ENCODE data around the gene APOC3.

Gene APOC3

DNA sequence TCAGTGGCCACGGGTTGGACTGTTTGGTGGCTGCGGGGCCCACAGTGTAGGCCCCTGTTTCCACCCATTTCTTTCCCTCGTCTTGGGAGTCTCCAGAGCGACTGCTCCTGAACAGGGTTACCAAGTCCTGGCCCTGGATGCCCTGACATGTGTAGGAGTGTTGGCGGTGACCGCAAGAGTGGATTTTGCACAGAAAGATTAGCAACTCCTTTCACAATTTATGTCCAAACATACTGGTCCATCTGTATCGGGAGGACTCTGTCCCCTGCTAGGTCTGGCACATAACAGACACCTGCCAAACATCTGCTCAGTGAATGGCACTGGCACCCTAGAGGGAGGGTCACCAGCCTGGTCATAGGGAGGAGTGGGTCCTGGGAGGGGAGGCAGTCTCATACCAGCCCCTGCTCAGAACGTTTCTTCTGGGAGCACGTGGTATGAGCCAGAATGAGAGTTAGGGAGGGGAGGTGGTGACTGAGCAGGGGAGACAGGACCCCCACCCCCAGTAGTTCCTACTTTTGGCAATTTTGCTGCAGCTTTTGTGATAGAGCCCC lies 11.1 kb downstream of the APOC3 start:
- no peaks in the 10 kb centered on the region for H3K4me1 ChIP-seq
- TF ChIP-seq, protein P1, sequence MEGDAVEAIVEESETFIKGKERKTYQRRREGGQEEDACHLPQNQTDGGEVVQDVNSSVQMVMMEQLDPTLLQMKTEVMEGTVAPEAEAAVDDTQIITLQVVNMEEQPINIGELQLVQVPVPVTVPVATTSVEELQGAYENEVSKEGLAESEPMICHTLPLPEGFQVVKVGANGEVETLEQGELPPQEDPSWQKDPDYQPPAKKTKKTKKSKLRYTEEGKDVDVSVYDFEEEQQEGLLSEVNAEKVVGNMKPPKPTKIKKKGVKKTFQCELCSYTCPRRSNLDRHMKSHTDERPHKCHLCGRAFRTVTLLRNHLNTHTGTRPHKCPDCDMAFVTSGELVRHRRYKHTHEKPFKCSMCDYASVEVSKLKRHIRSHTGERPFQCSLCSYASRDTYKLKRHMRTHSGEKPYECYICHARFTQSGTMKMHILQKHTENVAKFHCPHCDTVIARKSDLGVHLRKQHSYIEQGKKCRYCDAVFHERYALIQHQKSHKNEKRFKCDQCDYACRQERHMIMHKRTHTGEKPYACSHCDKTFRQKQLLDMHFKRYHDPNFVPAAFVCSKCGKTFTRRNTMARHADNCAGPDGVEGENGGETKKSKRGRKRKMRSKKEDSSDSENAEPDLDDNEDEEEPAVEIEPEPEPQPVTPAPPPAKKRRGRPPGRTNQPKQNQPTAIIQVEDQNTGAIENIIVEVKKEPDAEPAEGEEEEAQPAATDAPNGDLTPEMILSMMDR (IDR thresholded peaks at IDR 0.05): no peak

DNA sequence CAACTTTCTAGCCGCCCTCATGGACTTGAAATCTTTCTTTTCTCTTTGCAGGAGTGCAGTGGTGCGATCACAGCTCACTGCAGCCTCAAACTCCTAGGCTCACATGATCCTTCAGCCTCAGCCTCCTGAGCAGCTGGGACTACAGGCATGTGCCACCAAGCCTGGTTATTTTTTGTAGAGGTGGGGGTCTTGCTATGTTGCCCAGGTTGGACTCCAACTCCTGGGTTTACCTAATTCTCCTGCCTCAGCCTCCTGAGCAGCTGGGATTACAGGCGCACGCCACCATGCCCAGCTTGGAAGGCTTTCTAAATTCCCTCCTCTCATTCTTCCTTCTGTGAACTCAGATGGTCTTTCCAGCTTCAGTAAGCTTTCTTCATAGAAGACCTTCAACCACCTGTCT lies 12.4 kb downstream of the APOC3 start:
- Histone ChIP-seq H3K4me3 (ENCODE audit: low read depth, low read length) (no peak overlapping the region), H3K79me2 (no peaks in the 10 kb centered on the region), H3K4me2 (ENCODE audit: low read length) (no peak overlapping the region), H3K9me3 (ENCODE audit: control insufficient read depth, low read length) (no peaks in the 10 kb centered on the region), H3K9ac (no peak overlapping the region), H3K27me3 (ENCODE audit: control insufficient read depth, insufficient read depth, low read length) (no peaks in the 10 kb centered on the region), H3K27ac (no peak overlapping the region), H2AFZ (no peak overlapping the region), H3K4me1 (no peaks in the 10 kb centered on the region), H3K36me3 (ENCODE audit: control insufficient read depth, insufficient read depth, low read length) (no peaks in the 10 kb centered on the region)
- TF ChIP-seq, protein P1 (IDR thresholded peaks at IDR 0.05): no peak

More for the DNA sequence above, 11.1 kb downstream of the APOC3 start:
- Histone ChIP-seq H3K4me3 (ENCODE audit: low read depth, low read length) (no peak overlapping the region), H2AFZ (no peak overlapping the region), H3K79me2 (no peaks in the 10 kb centered on the region), H3K9me3 (ENCODE audit: control insufficient read depth, low read length) (no peaks in the 10 kb centered on the region), H3K4me2 (ENCODE audit: low read length) (no peak overlapping the region), H3K27me3 (ENCODE audit: control insufficient read depth, insufficient read depth, low read length) (no peaks in the 10 kb centered on the region), H3K27ac (no peak overlapping the region), H3K9ac (no peak overlapping the region), H3K36me3 (ENCODE audit: control insufficient read depth, insufficient read depth, low read length) (no peaks in the 10 kb centered on the region)

DNA sequence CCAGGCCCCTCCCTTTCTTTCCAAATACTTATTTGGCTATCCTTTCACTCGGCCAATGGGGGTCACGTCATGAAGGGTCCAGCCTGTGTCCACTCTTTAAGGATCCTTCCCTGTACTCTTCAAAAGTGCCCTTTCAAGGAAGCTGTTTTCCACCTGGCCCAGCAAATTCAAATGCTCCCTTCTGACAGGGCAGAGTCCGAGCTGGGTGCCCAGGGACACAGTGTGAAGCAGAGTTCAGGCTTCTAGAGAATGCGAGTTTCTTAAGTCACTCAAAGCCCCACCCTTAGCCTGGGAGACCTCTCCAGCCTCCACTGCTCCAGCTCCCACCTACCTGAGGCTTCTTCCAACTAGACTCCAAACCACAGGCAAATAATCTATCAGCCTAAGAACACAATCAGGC lies 13.2 kb downstream of the APOC3 start:
- H3K4me3 ChIP-seq (ENCODE audit: low read depth, low read length): no peak overlapping the region
- TF ChIP-seq, protein P1 (IDR thresholded peaks at IDR 0.05): no peak
- H2AFZ ChIP-seq: no peak overlapping the region
- no peaks in the 10 kb centered on the region for H3K79me2 ChIP-seq
- H3K4me1 ChIP-seq: no peaks in the 10 kb centered on the region
- no peak overlapping the region for H3K4me2 ChIP-seq (ENCODE audit: low read length)
- no peaks in the 10 kb centered on the region for H3K27me3 ChIP-seq (ENCODE audit: control insufficient read depth, insufficient read depth, low read length)
- H3K9ac ChIP-seq: no peak overlapping the region
- H3K36me3 ChIP-seq (ENCODE audit: control insufficient read depth, insufficient read depth, low read length): no peaks in the 10 kb centered on the region
- no peaks in the 10 kb centered on the region for H3K9me3 ChIP-seq (ENCODE audit: control insufficient read depth, low read length)
- no peak overlapping the region for H3K27ac ChIP-seq

GRCh38 chr11:116843661-116844060 lies 14.0 kb downstream of the APOC3 start:
- Histone ChIP-seq H3K4me1 (no peaks in the 10 kb centered on the region), H3K4me2 (ENCODE audit: low read length) (no peak overlapping the region), H3K27ac (no peak overlapping the region), H3K27me3 (ENCODE audit: control insufficient read depth, insufficient read depth, low read length) (no peaks in the 10 kb centered on the region), H3K9me3 (ENCODE audit: control insufficient read depth, low read length) (no peaks in the 10 kb centered on the region), H3K4me3 (ENCODE audit: low read depth, low read length) (no peak overlapping the region), H3K36me3 (ENCODE audit: control insufficient read depth, insufficient read depth, low read length) (no peaks in the 10 kb centered on the region), H3K79me2 (no peaks in the 10 kb centered on the region), H3K9ac (no peak overlapping the region), H2AFZ (no peak overlapping the region)
- TF ChIP-seq, protein P1 (IDR thresholded peaks at IDR 0.05): no peak

GRCh38 chr11:116844722-116845121 lies 15.0 kb downstream of the APOC3 start:
- H3K36me3 ChIP-seq (ENCODE audit: control insufficient read depth, insufficient read depth, low read length): no peaks in the 10 kb centered on the region

More at GRCh38 chr11:116844722-116845121, 15.0 kb downstream of the APOC3 start:
- no peak overlapping the region for H3K27ac ChIP-seq
- no peaks in the 10 kb centered on the region for H3K4me1 ChIP-seq
- no peaks in the 10 kb centered on the region for H3K27me3 ChIP-seq (ENCODE audit: control insufficient read depth, insufficient read depth, low read length)
- H3K79me2 ChIP-seq: no peaks in the 10 kb centered on the region
- no peak overlapping the region for H3K9ac ChIP-seq
- TF ChIP-seq, protein P1 (IDR thresholded peaks at IDR 0.05): no peak
- no peaks in the 10 kb centered on the region for H3K9me3 ChIP-seq (ENCODE audit: control insufficient read depth, low read length)
- H3K4me2 ChIP-seq (ENCODE audit: low read length): no peak overlapping the region
- H2AFZ ChIP-seq: no peak overlapping the region
- no peak overlapping the region for H3K4me3 ChIP-seq (ENCODE audit: low read depth, low read length)
